Keratinocyte (primary cell): Measurements from ENCODE around the gene SMIM35. TPM values are rescaled to one million over a fixed set of nuclear protein-coding genes. Genes with fewer than 3 reads are reported as not detected.
"Not testable (repeated sequence)": the region's sequence is repeated elsewhere in the genome, so short reads cannot be mapped to it uniquely, and the experiment has no call there.

Experiments used
- DNase-seq: peaks from one replicate; pipeline ENCODE4 v3.0.0-alpha.2; 2011; ENCODE audit warnings: low read depth, missing footprints, low spot score
- FAIRE-seq: peaks from 2 replicates; lab custom pipeline; 2011; peaks lifted over from hg19 to GRCh38; lab: Jason Lieb, UNC
- H2AFZ ChIP-seq: 2 replicates; pipeline ENCODE4 v1.6.0; 2012; ENCODE audit warnings: low read length, control low read depth, inconsistent platforms; ENCODE audit not compliant: control insufficient read depth
- H3K27ac ChIP-seq: 2 replicates; pipeline ENCODE4 v1.5.1; 2011; ENCODE audit warnings: low read length; ENCODE audit not compliant: control insufficient read depth, insufficient read depth
- H3K27me3 ChIP-seq: 3 replicates; pipeline ENCODE4 v1.6.0; 2011; ENCODE audit warnings: low read length; ENCODE audit not compliant: control insufficient read depth, insufficient read depth; ENCODE audit errors: extremely low read depth
- H3K36me3 ChIP-seq, 2 experiments: 2 replicates in 1 of 2; 3 replicates in 1 of 2; pipeline ENCODE4 v1.5.1; 2011; ENCODE audit warnings: low read length in 2 of 2, mild to moderate bottlenecking in 1 of 2; ENCODE audit not compliant: control insufficient read depth in 2 of 2, insufficient read depth in 2 of 2; ENCODE audit errors: extremely low read depth in 1 of 2
- H3K4me1 ChIP-seq: 3 replicates; pipeline ENCODE4 v1.5.1; 2011; ENCODE audit warnings: low read length; ENCODE audit not compliant: control insufficient read depth, insufficient read depth; ENCODE audit errors: extremely low read depth
- H3K4me2 ChIP-seq: 3 replicates; pipeline ENCODE4 v1.6.0; 2011; ENCODE audit warnings: low read depth, low read length; ENCODE audit not compliant: control insufficient read depth, insufficient read depth; ENCODE audit errors: extremely low read depth
- H3K4me3 ChIP-seq, 3 experiments: fragments of 200-600 bp in 1 of 3; sonication (generic) in 1 of 3; 2 replicates in 2 of 3; 3 replicates in 1 of 3; pipeline ENCODE4 v1.5.1; 2011 to 2016; ENCODE audit warnings: low read length in 3 of 3, mild to moderate bottlenecking in 3 of 3, control low read depth in 2 of 3, inconsistent platforms in 1 of 3, low read depth in 1 of 3, mixed read lengths in 1 of 3, mixed run types in 1 of 3, moderate library complexity in 1 of 3; ENCODE audit not compliant: control insufficient read depth in 2 of 3, insufficient read depth in 2 of 3; ENCODE audit errors: extremely low read depth in 1 of 3
- H3K79me2 ChIP-seq: 2 replicates; pipeline ENCODE4 v1.6.0; 2012; ENCODE audit warnings: low read length; ENCODE audit not compliant: control insufficient read depth, insufficient read depth
- H3K9ac ChIP-seq: 3 replicates; pipeline ENCODE4 v1.6.0; 2011; ENCODE audit warnings: low read length; ENCODE audit not compliant: control insufficient read depth, insufficient read depth; ENCODE audit errors: extremely low read depth
- H3K9me1 ChIP-seq: 3 replicates; pipeline ENCODE4 v1.6.0; 2011; ENCODE audit warnings: low read length; ENCODE audit not compliant: control insufficient read depth, insufficient read depth; ENCODE audit errors: extremely low read depth
- H3K9me3 ChIP-seq: 2 replicates; pipeline ENCODE4 v1.5.1; 2012; ENCODE audit warnings: low read depth, low read length; ENCODE audit not compliant: control insufficient read depth
- H4K20me1 ChIP-seq: 3 replicates; pipeline ENCODE4 v1.6.0; 2011; ENCODE audit warnings: low read length; ENCODE audit not compliant: control insufficient read depth, insufficient read depth; ENCODE audit errors: extremely low read depth
- CTCF ChIP-seq, 3 experiments: IDR thresholded peaks in 1 of 3; conservative IDR thresholded peaks in 1 of 3; optimal IDR thresholded peaks in 1 of 3; 2 replicates in 2 of 3; 3 replicates in 1 of 3; pipeline versions ENCODE3 to v1.5.1; 2011; ENCODE audit warnings: low read length in 3 of 3, mild to moderate bottlenecking in 3 of 3, moderate library complexity in 2 of 3, control low read depth in 1 of 3, inconsistent platforms in 1 of 3; ENCODE audit not compliant: insufficient read depth in 2 of 3; ENCODE audit errors: extremely low read depth in 1 of 3
- EZH2 ChIP-seq: IDR thresholded peaks from one replicate; pipeline ENCODE4 v1.6.1; 2012; ENCODE audit warnings: inconsistent platforms, mild to moderate bottlenecking, low read length, moderate library complexity
- dilution Hi-C: fragments of 300-500 bp; cut with MboI; formaldehyde crosslinking; loops from one replicate; pipeline ENCODE4 v1.7.0; 2020; ENCODE audit warnings: low sequenced_read_pairs; ENCODE audit not compliant: extremely low pct_ligation_motif_present
- polyA plus RNA-seq, 5 experiments: library from polyadenylated mRNA; depleted of rRNA in 3 of 5; stranded (reverse) in 3 of 5; stranded (forward) in 1 of 5; unstranded in 1 of 5; fragments of >200 nt; gene quantifications; 1 replicate in 1 of 5; 2 replicates in 3 of 5; 3 replicates in 1 of 5; pipeline versions ENCODE4 v1.2.1 to v1.2.3, GENCODE V29; 2011 to 2012; ENCODE audit warnings: missing spikeins in 2 of 5, low read depth in 1 of 5, low replicate concordance in 1 of 5

SMIM35 gene
- polyA plus RNA-seq, 1 donor (not counting 4 experiments of a cell fraction or from before 2014, with no cell fraction given) = not detected

GRCh38 chr11:118009864-118010737 lies 76.7 kb downstream of the SMIM35 start:
- dilution Hi-C loops = no loop called here
- Histone ChIP-seq H4K20me1 (no peaks in the 10 kb centered on the region), H2AFZ (no peak overlapping the region), H3K27me3 (peaks cover 7% of the 10 kb centered on the region), H3K27ac (no peak overlapping the region), H3K4me1 (peaks cover 17% of the 10 kb centered on the region), H3K9me3 (no peaks in the 10 kb centered on the region), H3K4me3 (no peak overlapping the region), H3K9me1 (peaks cover 2% of the 10 kb centered on the region), H3K79me2 (no peaks in the 10 kb centered on the region), H3K4me2 (no peak overlapping the region), H3K36me3 (no peaks in the 10 kb centered on the region), H3K9ac (no peak overlapping the region)
- FAIRE-seq (no peak), DNase-seq (no peak)
- TF ChIP-seq EZH2 (no peak), CTCF (optimal IDR thresholded peaks at IDR 0.05 in 1 of 3, IDR thresholded peaks at IDR 0.05 in 1 of 3, conservative IDR thresholded peaks at IDR 0.05 in 1 of 3; ENCODE audit: extremely low read depth in 1 of 3, insufficient read depth in 2 of 3, low read length in 3 of 3) (no peak)

GRCh38 chr11:118008271-118008911 lies 78.4 kb downstream of the SMIM35 start:
- H4K20me1 ChIP-seq = no peaks in the 10 kb centered on the region
- H2AFZ ChIP-seq = no peak overlapping the region
- no peaks in the 10 kb centered on the region for H3K9me3 ChIP-seq
- DNase-seq (no peak), FAIRE-seq (no peak)
- no peak overlapping the region for H3K9ac ChIP-seq
- peaks cover 2% of the 10 kb centered on the region for H3K9me1 ChIP-seq
- H3K4me1 ChIP-seq = peaks cover 17% of the 10 kb centered on the region
- H3K36me3 ChIP-seq = no peaks in the 10 kb centered on the region
- H3K79me2 ChIP-seq = no peaks in the 10 kb centered on the region
- H3K4me2 ChIP-seq = no peak overlapping the region
- no peak overlapping the region for H3K4me3 ChIP-seq
- no peak for TF ChIP-seq EZH2
- no peak overlapping the region for H3K27ac ChIP-seq
- H3K27me3 ChIP-seq = peaks cover 7% of the 10 kb centered on the region
- dilution Hi-C loops = no loop called here

DNA sequence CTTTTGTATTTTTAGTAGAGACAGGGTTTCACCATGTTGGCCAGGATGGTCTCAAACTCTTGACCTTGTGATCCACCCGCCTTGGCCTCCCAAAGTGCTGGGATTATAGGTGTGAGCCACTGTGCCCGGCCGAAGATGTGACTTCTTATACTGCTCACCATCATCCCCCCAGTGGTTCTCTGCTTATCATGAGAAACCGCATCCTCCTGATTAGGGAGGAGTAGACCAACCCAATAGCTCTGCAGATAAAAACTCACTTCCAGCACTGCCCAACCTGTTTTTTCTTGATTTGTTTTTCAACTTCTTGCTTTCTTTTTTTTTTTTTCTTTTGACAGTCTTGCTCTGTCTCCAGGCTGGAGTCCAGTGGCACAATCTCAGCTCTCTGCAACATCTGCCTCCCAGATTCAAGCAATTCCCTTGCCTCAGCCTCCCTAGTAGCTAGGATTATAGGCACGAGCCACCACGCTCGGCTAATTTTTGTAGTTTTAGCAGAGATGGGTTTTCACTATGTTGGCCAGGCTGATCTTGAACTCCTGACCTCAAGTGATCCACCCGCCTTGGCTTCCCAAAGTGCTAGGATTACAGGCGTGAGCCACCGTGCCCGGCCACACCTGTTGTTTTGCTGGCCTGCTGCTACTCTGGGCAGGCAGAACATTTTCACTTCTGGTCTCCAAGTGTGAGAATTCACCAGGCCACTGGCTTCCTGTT lies 79.0 kb downstream of the SMIM35 start:
- dilution Hi-C loops, DNase-seq, H3K9me3 ChIP-seq, FAIRE-seq, H2AFZ ChIP-seq, H3K9ac ChIP-seq, H3K9me1 ChIP-seq, H3K4me2 ChIP-seq, H4K20me1 ChIP-seq, H3K79me2 ChIP-seq, H3K36me3 ChIP-seq, H3K4me3 ChIP-seq, H3K27me3 ChIP-seq, H3K27ac ChIP-seq: not testable (repeated sequence)
- peaks cover 17% of the 10 kb centered on the region for H3K4me1 ChIP-seq
